NCI-H524 (cell line): Measurements from ENCODE around the gene LRRC71.
A peak's percentile ranks its signal among the peaks of the same experiment; 100 is the strongest.

Experiments used
- DNase-seq, 2 experiments: peaks; one replicate each; lab custom pipeline; 2025; lab: John Stamatoyannopoulos, UW

Gene LRRC71

GRCh38 chr1:156927215-156928042, 7.0 kb downstream of the LRRC71 start:
- DNase-seq, result peak; percentile 47 to 74

- no peak for DNase-seq
Observed at GRCh38 chr1:156928043-156928602, 7.7 kb downstream of the LRRC71 start.

GRCh38 chr1:156929596-156930238, 9.3 kb downstream of the LRRC71 start:
- DNase-seq, result no peak

- no peak for DNase-seq
Observed at GRCh38 chr1:156930483-156930882, 10.1 kb downstream of the LRRC71 start.

- DNase-seq, result no peak
Observed at GRCh38 chr1:156931211-156931952, 10.9 kb downstream of the LRRC71 start.

- peak in 1 of 2 experiments; percentile 46 for DNase-seq
Observed at GRCh38 chr1:156931974-156932710, 11.7 kb downstream of the LRRC71 start.

- peak; percentile 95 to 96 for DNase-seq
Observed at GRCh38 chr1:156933136-156933535, 12.7 kb downstream of the LRRC71 start.

GRCh38 chr1:156935505-156936128, 15.2 kb downstream of the LRRC71 start:
- DNase-seq, result no peak

GRCh38 chr1:156936191-156936590, 15.8 kb downstream of the LRRC71 start:
- DNase-seq, result no peak

- peak; percentile 56 to 85 for DNase-seq
Observed at GRCh38 chr1:156936721-156937220, 16.3 kb downstream of the LRRC71 start.

GRCh38 chr1:156937883-156938282, 17.5 kb downstream of the LRRC71 start:
- DNase-seq, result no peak

GRCh38 chr1:156938813-156939212, 18.4 kb downstream of the LRRC71 start:
- DNase-seq, result no peak

GRCh38 chr1:156939786-156940334, 19.4 kb downstream of the LRRC71 start:
- no peak for DNase-seq

- DNase-seq, result peak; percentile 85 to 87
Observed at GRCh38 chr1:156941675-156942074, 21.2 kb downstream of the LRRC71 start.

GRCh38 chr1:156942176-156942575, 21.7 kb downstream of the LRRC71 start:
- DNase-seq, result no peak

GRCh38 chr1:156942576-156942975, 22.1 kb downstream of the LRRC71 start:
- no peak for DNase-seq

- DNase-seq, result no peak
Observed at GRCh38 chr1:156943756-156944155, 23.3 kb downstream of the LRRC71 start.

- no peak for DNase-seq
Observed at GRCh38 chr1:156944268-156944667, 23.8 kb downstream of the LRRC71 start.

GRCh38 chr1:156944848-156945247, 24.4 kb downstream of the LRRC71 start:
- no peak for DNase-seq

GRCh38 chr1:156945881-156946661, 25.6 kb downstream of the LRRC71 start:
- DNase-seq, result peak; percentile 32 to 72
